Stimulated activated CD8-positive, alpha-beta memory T cell treated with anti-CD3 and anti-CD28 coated beads, Interleukin-12 subunit alpha, Interleukin-12 subunit beta, amount 100 ng/mL, for 24 hours (primary cell): ENCODE measurements around the gene RNF144B.
"Not testable (repeated sequence)": the region's sequence is repeated elsewhere in the genome, so short reads cannot be mapped to it uniquely, and the experiment has no call there.

ENCODE experiments used
- DNase-seq: peaks from one replicate; pipeline ENCODE4 v3.0.0-alpha.2; 2020; ENCODE audit errors: extremely low read depth

The RNF144B gene

DNA sequence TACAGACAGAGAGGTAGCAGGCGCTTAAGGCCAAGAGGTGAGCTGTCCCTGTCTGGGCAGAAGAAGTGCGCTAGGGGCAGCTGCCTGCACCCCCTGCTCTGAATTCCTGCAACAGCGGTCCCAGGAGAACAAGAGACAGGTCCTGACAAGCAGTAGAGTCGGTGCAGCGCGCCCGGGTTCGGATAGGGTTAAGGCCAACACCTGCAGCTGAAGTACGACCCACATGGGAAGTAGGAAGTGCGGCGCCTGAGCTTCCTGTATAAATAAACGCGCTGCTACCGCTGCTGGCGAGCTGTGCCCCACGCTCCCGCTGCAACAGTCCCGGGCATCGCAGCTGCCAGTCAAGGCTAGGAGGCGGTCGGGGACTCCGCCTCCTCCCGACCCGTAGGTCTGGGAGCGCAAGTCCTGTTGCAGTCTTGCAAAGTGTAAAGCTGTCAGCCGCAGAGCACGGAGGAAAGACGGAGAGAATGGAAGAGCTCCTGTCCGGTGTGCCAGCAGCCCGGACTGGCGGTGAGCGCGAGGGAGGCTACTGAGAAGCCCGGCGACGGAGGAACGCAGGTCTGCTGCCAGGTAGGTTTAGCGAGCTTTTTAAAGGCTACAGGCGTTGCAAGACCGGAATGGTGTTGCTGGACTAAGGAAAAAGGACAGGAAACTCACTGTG lies at the start of gene RNF144B:
Gene RNF144B, plus strand, starts transcription at position 290 of the 661 bp plus-strand sequence. CDS start 12,185 bp downstream, outside the sequence.
- peak; percentile 26 for DNase-seq

DNA sequence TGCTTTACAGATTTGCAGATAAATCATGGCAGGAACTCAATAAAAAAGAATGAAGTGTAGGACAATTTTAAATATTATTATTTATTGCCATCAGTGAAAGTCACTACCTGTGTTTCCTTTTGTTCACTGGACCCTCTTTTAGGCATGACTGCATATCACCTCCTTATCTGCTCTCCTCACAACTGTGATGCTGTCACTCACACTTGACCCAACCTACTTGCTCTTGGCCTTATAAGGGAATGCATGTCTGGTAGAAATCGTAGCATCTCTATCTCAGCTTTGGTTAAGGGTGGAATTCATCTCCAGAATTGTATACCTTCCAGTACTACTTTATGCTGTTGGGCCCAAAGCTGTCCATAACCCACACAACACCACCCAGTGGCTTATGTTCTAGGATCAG lies 47.6 kb upstream of the RNF144B start:
- no peak for DNase-seq

DNA sequence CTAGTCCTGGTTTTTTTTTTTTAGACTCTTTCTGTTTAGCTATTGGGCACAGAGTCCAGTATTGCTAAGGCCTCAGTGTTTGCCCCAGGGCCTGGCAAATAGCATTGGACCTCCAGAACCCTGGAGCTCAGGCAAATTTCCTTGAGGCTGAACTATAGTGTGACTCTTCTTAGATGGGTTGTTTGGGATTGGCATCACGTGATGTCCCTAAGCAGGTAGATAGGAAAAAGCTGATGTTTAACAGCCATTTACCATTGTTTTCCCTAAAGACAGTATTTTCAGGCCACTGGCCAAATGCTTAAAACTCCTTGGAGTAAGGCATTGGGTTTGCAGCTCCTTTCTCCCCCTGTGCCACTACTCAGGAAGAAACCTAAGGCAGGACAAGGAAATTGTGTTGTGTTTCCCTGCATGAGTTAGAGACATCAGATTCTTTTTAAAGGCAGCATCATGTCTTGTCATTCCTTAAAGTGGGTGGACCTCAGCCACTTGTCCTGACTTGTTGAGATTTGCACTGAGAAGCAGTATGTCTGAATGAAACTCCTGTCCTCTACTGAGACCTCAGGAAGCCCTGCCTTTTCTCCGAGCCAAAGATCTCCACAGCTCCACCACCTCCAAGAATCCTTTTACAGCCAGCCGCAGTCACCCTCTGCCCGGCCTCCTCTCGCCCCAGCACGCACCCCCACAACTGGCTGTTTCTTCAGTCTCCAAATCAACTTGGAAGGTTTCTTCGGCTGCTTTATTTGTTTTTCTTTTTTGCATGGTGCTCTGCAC lies 46.2 kb upstream of the RNF144B start:
- DNase-seq = no peak

DNA sequence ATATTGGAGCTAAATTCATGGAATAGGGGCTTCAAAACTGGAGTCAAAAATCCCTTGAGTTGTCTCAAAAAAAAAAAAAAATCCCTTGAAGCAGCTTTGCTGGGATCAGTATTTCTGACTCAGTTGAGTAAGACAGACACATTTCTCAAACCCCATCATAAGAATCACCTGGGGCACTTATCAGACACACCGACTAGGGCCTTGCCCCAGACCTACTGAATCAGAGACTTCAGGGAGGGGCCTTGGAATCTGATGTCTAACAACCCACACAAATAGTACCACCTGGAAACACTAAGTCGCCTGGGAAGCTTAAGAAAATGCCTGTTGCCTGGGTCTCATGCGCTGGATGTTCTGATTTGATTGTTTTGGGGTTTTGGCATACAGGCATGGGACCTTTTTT lies 44.9 kb upstream of the RNF144B start:
- DNase-seq = no peak

DNA sequence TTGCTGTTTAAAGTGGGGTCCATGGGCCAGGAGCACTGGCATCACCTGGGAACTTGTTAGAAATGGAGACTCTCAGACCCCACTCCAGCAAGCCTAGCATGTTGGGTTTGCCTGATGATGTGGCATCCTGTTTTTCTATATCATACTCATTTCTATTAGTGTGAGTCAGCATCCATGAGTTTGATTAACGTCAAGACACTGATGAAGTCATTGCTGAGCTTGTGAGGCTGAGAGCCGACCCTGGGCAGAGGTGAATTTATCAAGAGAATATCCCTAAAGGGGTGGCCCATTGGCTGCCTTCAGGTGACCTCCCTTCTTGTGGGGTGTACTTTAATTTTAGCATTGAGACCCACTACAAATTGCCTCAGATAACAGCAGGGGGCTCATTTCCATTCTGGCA lies 43.4 kb upstream of the RNF144B start:
- no peak for DNase-seq

DNA sequence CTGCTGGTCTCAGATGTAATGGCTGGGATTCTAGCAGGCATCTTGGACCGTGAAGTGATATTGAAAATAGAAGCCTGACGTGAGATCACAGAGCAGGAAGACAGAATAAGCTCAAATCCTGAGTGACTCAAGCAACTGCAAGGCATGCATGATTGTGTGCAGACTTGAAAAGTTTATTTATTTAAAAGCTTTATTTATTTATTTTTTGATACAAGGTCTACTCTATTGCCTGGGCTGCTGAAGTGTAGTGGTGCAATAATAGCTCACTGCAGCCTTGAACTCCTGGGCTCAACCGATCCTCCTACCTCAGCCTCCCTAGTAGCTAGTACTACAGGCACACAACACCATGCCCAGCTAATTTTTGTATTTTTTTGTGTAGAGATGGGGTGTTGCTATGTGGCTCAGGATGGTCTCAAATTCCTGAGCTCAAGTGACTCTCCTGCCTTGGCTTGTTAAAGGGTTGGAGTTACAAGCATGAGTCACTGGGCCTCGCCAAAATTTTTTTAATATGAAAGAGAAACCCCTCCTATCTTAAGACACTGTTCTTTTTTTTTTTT lies 40.1 kb upstream of the RNF144B start:
- DNase-seq = no peak

DNA sequence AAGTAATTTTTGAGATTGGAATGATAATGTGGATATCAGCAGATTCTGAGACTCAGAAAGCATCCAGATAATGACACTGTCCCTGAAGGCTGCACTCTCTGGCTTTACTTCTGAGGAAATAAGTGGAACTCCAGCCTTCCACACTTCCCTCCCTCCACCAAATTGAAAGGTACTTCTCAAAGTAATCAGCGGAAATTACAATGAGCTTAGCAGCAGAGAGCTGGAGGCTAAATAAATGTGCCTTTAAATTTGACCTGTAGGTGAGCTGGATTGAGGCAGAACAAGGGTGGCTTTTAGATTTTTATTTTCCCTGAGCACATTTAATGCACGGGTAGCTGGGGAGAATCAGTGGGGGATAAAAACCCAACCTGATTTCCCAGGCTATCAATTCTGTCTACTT lies 39.3 kb upstream of the RNF144B start:
- DNase-seq = no peak

DNA sequence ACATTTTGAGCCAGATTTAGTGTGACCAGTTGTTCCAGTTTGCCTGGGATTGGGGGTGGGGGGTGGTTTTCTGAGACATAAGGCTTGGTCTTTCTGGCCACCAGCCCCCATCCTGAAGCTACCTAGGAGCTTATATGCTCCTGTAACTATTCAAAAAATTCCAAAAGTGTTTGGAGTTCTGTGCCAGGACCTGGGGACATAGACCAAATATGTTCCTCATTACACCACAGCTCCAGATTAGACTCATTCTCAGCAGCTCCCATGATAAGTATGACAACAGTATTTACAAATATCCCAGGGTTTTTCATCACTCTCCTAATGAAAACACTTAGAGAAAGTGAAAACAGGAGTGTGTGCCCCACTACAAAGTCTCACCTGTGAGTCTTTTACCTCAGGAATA lies 37.8 kb upstream of the RNF144B start:
- DNase-seq = no peak

DNA sequence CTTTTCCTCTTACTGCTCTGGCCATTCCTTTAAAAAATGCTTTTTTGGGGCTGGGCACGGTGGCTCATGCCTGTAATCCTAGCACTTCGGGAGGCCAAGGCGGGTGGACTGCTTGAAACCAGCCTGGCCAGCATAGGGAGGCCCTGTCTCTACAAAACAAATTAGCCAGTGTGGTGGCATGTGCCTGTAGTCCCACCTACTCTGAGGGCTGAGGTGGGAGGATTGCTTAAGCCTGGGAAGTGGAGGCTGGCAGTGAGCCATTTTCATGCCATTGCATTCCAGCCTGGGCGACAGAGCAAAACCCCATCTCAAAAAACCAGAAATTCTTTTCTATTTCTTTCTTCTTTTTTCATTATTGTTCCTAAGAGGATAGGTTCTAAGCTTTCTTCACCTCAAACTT lies 36.9 kb upstream of the RNF144B start:
- DNase-seq = no peak

DNA sequence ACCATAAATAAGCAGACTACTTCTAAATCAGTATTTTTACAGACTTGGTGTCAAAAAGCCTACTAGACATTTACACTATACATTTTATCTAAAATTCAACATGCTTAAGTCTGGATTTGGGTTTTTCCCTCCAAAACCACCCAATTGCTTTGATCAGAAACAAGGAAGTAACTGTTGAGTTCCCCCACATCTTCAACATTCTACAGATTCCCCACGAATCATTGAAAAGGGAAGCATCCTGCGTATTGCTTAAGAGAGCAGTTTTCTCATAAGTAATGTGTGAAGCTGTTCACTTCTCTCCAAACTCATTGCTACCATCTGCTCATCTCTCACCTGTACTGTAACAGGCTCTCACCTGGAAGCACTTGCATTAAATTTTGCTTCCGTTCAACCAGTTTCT lies 36.4 kb upstream of the RNF144B start:
- no peak for DNase-seq

DNA sequence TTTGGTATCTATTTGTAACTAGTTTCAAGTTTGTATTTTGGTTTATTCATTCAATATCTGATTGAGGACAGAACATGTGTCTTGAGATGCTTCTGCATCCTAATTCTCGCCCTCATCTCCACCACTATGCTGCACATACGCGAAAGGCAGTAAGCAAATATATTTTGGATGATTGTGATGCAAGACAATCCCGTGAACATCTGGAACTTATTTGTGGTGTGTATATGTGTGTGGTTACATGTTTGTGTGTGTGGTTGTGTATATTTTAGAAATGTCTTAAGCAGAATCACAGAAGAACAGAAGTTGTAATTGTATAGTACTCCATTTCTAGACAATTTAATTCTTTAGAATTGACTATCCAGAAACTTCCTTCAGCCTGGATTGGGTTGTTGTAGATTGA lies 35.1 kb upstream of the RNF144B start:
- no peak for DNase-seq

DNA sequence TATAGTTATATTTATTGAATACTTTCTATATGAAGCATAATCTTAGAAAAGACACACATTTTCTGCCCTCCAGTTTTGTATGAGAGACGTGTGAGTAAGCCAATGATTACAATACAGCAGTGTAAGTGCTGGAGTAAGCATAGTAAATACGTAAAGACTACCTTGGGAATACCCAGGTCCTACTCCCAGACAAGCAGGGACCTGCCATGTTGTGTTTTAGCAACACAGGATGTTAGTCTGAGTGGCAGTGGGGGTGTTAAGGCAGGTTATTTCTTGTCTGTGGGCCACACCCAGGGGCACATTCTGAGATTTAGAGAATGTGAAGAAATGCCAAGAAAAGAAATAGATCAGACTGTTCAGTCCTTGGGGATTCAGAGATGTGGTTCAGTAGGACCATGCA lies 34.3 kb upstream of the RNF144B start:
- no peak for DNase-seq

DNA sequence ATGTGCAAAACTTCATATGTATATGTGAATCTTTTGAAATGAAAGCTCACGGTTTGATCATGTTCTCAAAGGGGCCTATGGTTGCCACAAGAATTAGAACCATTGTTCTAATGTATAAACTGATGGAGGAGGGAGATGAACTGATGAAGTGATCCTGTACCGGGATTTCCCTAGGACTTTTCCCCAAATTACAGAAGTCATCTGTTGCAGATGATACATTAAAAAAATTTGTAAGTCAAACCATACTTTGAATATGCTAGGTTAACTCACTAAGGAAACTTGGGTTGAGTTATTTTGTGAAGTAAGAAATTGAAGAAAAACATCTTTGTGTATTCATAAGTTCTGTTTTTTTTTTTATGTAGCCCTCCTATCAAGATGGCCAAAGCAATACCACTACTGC lies 33.9 kb upstream of the RNF144B start:
- DNase-seq = no peak

DNA sequence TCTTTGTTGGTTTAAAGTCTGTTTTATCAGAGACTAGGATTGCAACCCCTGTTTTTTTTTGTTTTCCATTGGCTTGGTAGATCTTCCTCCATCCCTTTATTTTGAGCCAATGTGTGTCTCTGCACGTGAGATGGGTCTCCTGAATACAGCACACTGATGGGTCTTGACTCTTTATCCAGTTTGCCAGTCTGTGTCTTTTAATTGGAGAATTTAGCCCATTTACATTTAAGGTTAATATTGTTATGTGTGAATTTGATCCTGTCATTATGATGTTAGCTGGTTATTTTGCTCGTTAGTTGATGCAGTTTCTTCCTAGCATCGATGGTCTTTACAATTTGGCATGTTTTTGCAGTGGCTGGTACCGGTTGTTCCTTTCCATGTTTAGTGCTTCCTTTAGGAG lies 29.6 kb upstream of the RNF144B start:
- not testable (repeated sequence) for DNase-seq

DNA sequence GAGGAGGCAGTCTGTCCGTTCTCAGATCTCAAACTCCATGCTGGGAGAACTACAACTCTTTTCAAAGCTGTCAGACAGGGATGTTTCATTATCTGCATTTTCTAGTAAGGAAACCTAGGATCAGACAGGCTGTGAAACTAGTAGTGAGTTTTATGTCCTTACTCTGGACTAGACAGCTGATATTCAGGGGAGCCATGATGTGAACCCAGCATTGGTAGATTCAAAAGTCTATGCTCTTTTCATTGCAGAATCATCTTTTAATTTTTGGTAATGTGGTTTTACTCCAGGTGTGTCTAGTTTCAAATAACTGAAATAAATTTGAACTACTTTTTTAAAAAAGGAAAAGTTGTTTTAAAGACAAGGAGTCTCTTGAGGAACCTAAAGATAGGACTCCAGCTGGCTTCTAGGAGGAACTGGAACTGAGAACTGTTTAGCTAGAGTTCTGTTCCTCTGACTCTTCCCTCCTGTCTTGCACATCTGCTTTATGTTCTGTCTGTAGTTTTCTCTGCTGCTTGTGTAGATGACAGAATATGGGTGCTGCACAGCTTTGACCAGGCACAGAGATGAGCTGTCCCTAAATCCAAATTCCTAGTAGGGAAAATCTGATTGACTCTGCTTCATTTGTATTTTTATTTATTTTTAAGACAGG lies 27.8 kb upstream of the RNF144B start:
- DNase-seq = no peak

DNA sequence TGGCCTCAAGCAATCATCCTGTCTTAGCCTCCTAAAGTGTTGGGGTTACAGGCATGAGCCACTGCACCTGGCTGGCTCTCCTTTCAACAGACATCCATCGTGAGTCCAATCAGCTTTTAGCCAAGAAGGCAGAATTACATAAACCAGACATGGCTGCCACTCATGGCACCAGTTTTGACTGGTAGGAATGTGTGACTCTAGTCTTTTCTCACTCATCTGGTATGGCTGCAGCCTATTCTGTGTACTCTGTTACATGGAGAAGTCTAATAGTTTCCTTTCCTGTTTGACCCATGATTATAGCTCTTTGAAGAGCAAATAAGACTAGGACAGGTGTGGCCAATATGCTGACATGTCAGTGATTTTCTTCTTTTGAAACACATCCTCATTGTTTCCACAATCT lies 27.0 kb upstream of the RNF144B start:
- no peak for DNase-seq

DNA sequence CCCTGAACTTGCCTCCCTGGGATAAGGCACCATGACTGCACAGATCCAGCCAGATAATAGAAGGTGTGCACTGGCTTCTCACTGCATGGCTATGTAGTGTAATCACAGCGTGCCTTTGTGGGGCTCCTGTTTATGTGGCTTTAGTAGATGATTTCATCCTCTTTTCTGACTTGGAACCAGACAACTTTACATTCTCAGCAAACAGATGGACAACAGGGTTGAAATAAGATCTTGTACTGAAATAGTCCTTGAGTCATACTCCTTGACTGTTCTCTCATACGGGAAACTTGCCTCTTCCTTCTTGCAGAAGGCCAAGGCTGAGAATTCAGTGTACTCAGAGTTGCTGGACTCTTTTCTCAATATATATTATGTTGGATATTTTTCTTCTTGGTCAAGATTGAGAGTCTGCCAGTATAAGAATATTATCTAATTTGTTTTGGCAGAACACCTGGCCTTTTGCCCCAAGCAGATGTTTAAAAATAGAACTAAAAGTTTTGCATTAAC lies 25.0 kb upstream of the RNF144B start:
- DNase-seq = no peak

DNA sequence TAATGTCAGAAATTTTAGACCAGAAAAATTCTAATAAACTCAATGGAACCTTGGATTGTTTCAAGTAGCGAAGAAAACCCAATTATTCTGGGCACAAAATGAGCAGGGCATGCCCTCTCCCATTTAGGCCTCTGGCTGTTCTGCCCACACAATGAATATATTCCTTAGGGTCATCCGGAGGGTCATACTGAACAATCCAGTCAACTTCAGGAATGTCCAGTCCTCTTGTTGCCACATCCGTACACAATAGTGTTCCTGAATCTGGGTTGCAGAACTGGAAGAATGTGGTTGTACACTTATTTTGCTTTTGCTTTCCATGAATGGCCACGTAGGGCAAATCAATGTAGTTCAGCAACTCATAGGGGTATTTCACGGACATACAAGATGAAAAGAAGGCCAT lies 23.4 kb upstream of the RNF144B start:
- no peak for DNase-seq

DNA sequence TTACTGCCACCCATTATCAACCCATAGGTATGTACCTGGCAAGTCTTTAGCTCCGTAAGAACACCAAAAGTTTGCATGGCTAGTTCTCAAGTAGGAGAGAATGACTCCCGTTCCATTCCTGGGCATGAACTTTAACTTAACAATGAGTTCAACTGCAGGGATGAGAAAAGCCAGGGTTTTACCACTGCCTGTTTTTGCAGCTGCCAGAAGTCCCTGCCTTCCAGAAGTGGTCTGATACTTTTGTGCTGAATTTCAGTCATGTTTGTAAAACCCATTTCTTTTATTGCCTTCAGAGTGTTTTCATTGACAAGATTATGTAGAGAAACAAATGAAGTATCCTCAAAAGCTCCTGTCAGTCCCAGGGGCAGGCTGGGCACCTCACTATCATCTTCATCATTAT lies 22.6 kb upstream of the RNF144B start:
- DNase-seq = not testable (repeated sequence)

DNA sequence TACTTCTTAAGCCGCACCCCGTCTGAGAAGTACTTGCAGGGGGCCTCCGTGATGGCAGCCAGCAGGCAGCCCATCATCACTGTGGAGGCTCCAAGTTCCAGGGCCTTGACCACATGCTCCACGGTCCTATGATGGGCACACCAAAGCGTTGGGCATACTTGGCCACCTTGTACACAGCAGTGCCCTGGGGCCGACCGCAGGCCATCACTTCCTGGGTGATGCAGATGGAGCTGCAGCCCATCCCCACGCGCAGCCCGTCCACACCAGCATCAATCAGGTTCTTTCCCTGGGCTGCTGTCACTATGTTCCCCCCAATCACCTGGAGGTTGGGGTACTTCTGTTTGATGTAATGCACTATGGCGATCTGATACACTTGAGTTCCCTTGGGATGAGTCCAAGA lies 19.8 kb upstream of the RNF144B start:
- DNase-seq = no peak

DNA sequence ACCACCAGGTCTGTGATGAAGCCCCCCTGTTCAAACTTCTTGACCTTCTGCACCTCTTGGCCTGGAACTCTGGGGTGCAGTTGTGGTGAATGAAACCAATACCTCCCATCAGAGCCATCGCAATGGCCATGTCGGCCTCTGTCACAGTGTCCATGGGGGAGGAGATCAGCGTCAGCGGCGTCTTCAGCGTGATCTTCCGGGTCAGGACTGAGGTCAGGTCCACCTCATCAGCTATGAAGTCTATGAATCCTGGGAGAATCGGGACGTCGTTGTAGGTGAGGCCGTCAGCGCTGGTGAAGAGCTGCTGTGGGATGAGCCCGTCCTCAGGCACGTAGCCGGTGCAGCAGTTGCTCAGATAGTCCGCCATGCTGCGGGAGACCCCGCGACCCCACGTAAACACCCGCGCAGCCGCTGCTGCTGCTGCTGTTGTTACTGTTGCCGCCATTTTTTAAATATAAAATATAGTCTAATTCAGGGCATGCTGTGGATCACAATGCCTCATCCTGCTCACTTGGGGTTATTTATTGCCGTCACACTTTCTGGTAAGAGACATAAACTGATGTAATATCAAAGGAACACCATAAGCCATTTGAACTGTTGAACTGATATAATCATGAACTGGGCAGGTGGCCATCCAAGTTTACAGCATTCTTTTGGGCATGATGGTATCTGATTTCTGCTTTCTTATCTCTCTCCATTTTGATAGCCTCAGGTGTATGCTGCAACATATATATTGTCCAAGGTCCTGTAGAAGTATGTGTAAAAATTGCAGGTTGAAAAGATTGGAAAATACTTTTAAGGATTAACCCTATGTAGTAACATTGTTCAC lies 18.7 kb upstream of the RNF144B start:
- no peak for DNase-seq

DNA sequence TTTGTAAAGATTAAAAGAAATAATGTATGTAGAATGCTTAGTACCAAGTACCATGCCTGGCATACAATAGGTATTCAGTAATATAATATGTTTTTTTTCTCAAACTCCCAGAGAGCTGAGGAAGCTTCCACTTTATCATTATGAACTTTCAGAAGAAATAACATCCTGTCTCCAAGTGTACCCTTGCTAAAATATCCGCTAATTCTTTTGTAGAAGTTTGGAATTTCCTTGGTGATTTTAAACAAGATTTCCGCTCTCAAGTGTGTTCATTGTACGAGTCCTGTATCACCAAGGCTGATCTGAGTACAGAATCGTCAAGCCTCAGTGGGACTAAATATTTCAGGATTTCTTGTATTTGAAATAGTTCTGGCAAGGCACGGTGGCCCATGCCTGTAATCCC lies 16.1 kb upstream of the RNF144B start:
- DNase-seq = no peak
